K562 (cell line): ENCODE measurements around the gene ADSS1. TPM values are rescaled to one million over a fixed set of nuclear protein-coding genes. Genes with fewer than 3 reads are reported as not detected.
A peak's percentile ranks its signal among the peaks of the same experiment; 100 is the strongest.

Source experiments
- CBX1 ChIP-seq: sonication (generic); IDR thresholded peaks from 2 replicates; pipeline ENCODE4 v1.6.1; 2016; ENCODE audit warnings: antibody characterized with exemption, low read depth, mild to moderate bottlenecking
- CBX3 ChIP-seq, 2 experiments: IDR thresholded peaks; 1 replicate in 1 of 2; 2 replicates in 1 of 2; pipeline ENCODE4 v1.6.1; 2012; ENCODE audit warnings: inconsistent platforms in 2 of 2, low read length in 2 of 2, borderline replicate concordance in 1 of 2, control low read depth in 1 of 2
- YY1 ChIP-seq, 3 experiments: IDR thresholded peaks; 2 replicates each; pipeline ENCODE4 v1.6.1; 2011; ENCODE audit warnings: low read length in 2 of 3, mild to moderate bottlenecking in 2 of 3, moderate library complexity in 2 of 3, borderline replicate concordance in 1 of 3, control low read depth in 1 of 3, low read depth in 1 of 3; ENCODE audit not compliant: insufficient read depth in 3 of 3, insufficient replicate concordance in 2 of 3, control insufficient read depth in 1 of 3, insufficient read length in 1 of 3; ENCODE audit errors: extremely low read depth in 1 of 3
- polyA plus RNA-seq, 8 experiments: library from polyadenylated mRNA; depleted of rRNA in 4 of 8; stranded (reverse) in 5 of 8; unstranded in 3 of 8; fragments of >200 nt; fragmentation: Nextera tagmentation in 2 of 8; fragmentation: Illumina TruSeq in 1 of 8; extraction: Ambion mirVana in 2 of 8; extraction: Trizol in 1 of 8; gene quantifications; 2 replicates each; pipeline versions ENCODE4 v1.2.1 to v1.2.3, GENCODE V29; 2011 to 2014; ENCODE audit warnings: inconsistent platforms in 1 of 8, missing spikeins in 1 of 8
- total RNA-seq, 7 experiments: library from RNA; depleted of rRNA in 6 of 7; stranded (reverse); fragments of >200 nt in 6 of 7; fragmentation: Illumina TruSeq in 2 of 7; extraction: Trizol in 2 of 7; gene quantifications; 2 replicates each; pipeline versions ENCODE4 v1.2.1 to v1.2.3, GENCODE V29; 2011 to 2021; ENCODE audit warnings: low replicate concordance in 1 of 7
- TF ChIP-seq, protein P1 (sequence below), 2 experiments: fragments of 450-650 bp in 1 of 2; IDR thresholded peaks; 2 replicates each; pipeline ENCODE4 v1.6.1; 2011 to 2017; ENCODE audit warnings: low read depth in 2 of 2, antibody characterized with exemption in 1 of 2, borderline replicate concordance in 1 of 2, low read length in 1 of 2, mild to moderate bottlenecking in 1 of 2, mixed read lengths in 1 of 2; ENCODE audit not compliant: control insufficient read depth in 1 of 2

Gene ADSS1
- total and polyA plus RNA-seq, 9 of the 15 experiments (the other 6 are each of a cell fraction or from before 2014, with no cell fraction given): 0.53 to 5.9 (median 3.9) TPM

DNA sequence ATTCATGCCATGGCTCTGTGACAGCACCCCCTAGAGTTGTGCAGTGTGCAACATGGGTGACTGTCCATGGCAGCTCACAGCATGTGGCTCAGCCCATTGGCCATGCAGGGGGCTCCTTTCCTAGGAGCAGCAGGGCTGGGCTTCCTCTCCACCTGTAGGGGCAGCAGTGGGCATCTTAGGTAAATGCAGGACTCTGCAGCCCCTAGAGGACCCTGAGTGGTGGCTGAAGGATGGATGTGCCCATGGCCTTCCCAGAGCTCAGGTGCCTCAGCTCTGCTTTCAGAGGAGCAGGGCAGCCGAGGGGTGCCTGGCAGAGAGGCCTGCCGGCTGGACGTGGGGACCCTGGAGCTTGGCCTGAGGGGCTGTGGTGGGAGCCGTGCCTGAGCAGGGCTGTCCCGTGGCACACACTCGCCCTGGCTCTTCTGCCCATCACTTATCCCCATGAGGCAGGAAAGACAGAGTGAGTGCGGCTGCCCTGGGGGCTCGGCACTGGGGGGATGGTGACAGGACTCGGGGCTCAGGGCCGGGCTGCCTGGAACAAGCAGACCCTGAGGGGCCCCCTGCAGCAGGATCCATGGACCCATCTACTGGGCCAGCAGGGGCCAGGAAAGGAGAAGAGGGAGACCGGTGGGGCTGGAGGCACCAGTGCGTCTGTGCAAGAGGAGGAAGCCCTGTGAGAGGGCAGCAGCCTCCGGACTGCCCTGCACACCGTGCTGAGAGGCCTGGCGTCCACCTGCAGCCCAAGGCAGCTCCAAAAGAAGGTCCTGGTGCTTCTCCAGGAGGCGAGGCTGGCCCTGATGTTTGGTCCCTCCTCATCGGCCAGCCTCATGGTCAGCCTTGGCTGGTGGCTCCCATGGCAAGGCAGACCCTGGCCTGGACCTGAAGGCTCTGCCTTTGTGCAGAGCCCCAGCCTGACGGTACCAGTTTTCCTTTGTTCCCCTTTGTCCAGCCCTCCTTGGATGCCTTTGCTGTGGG is 7.6 kb downstream of the ADSS1 start (continued):
- peak in 1 of 3 experiments; percentile 27 for TF ChIP-seq YY1 (IDR thresholded peaks at IDR 0.05; ENCODE audit: borderline replicate concordance in 1 of 3, control insufficient read depth in 1 of 3, extremely low read depth in 1 of 3, insufficient read depth in 3 of 3, insufficient read length in 1 of 3, insufficient replicate concordance in 2 of 3, low read depth in 1 of 3, low read length in 2 of 3)
- 0 out of 3 replicates have a peak, but pooled peaks of 1 of the 2 experiments have one; percentile 23 for TF ChIP-seq CBX3 (IDR thresholded peaks at IDR 0.05; ENCODE audit: borderline replicate concordance in 1 of 2, low read length in 2 of 2)
- TF ChIP-seq CBX1: peak; percentile 48; the same call in 1 of the 2 replicates
- TF ChIP-seq, protein P1, sequence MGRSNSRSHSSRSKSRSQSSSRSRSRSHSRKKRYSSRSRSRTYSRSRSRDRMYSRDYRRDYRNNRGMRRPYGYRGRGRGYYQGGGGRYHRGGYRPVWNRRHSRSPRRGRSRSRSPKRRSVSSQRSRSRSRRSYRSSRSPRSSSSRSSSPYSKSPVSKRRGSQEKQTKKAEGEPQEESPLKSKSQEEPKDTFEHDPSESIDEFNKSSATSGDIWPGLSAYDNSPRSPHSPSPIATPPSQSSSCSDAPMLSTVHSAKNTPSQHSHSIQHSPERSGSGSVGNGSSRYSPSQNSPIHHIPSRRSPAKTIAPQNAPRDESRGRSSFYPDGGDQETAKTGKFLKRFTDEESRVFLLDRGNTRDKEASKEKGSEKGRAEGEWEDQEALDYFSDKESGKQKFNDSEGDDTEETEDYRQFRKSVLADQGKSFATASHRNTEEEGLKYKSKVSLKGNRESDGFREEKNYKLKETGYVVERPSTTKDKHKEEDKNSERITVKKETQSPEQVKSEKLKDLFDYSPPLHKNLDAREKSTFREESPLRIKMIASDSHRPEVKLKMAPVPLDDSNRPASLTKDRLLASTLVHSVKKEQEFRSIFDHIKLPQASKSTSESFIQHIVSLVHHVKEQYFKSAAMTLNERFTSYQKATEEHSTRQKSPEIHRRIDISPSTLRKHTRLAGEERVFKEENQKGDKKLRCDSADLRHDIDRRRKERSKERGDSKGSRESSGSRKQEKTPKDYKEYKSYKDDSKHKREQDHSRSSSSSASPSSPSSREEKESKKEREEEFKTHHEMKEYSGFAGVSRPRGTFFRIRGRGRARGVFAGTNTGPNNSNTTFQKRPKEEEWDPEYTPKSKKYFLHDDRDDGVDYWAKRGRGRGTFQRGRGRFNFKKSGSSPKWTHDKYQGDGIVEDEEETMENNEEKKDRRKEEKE (IDR thresholded peaks at IDR 0.05; ENCODE audit: borderline replicate concordance in 1 of 2, control insufficient read depth in 1 of 2, low read depth in 2 of 2, low read length in 1 of 2): no peak
